ENCODE data around the gene USP30.

DNA sequence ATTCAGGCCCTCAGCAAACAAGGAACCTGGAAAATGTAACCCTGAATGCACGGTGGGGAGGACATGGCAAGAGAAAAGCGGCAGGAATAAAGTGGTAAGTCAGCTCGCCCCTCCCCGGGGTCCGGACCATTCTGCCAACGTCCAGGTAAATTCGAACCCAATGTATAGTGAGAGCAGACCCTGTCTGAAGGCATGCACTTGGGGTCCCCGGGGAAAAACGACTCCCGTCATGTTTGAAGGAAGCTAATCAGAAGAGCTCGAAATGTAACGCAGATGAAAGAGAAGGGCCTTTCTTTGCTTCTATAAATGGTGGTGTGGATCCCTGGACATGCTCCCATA is 64.2 kb downstream of the USP30 start:
- TF ChIP-seq POLR2AphosphoS5 (IDR thresholded peaks at IDR 0.05; ENCODE audit: low read depth, low read length) (no peak), POLR2A (IDR thresholded peaks at IDR 0.05; ENCODE audit: low read depth, low read length) (no peak)

All from GM12892 (cell line).